ENCODE measurements around the gene RHOC.
A peak's percentile ranks its signal among the peaks of the same experiment; 100 is the strongest.

RHOC gene

DNA sequence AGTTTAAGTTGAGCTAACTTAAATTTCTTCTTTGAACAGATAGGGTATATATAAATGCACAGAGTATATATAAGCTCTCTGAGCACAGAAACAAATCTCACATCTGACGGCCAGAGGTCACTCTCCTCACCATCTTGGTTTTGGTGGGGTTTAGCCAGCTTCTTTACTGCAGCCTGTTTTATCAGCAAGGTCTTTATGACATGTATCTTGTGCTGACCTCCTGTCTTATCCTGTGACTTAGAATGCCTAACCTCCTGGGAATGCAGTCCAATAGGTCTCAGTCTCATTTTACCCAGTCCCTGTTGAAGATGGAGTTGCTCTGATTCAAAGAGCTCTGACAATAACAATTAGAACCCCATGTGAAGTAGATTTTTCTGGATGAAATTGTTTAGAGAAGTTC, 34.1 kb downstream of the RHOC start:
- peak overlapping the region; percentile 30 for H3K27ac ChIP-seq (ENCODE audit: low read depth, low read length, poor library complexity, severe bottlenecking)
- no peak for TF ChIP-seq EZH2 (IDR thresholded peaks at IDR 0.05; ENCODE audit: borderline replicate concordance, low read length)
- TF ChIP-seq, protein P1, sequence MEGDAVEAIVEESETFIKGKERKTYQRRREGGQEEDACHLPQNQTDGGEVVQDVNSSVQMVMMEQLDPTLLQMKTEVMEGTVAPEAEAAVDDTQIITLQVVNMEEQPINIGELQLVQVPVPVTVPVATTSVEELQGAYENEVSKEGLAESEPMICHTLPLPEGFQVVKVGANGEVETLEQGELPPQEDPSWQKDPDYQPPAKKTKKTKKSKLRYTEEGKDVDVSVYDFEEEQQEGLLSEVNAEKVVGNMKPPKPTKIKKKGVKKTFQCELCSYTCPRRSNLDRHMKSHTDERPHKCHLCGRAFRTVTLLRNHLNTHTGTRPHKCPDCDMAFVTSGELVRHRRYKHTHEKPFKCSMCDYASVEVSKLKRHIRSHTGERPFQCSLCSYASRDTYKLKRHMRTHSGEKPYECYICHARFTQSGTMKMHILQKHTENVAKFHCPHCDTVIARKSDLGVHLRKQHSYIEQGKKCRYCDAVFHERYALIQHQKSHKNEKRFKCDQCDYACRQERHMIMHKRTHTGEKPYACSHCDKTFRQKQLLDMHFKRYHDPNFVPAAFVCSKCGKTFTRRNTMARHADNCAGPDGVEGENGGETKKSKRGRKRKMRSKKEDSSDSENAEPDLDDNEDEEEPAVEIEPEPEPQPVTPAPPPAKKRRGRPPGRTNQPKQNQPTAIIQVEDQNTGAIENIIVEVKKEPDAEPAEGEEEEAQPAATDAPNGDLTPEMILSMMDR (IDR thresholded peaks at IDR 0.05; ENCODE audit: low read length): peak; percentile 33
- peaks cover 46% of the 10 kb centered on the region for H3K36me3 ChIP-seq (ENCODE audit: insufficient read depth, low read length)
- H3K9me3 ChIP-seq (ENCODE audit: low read length): no peaks in the 10 kb centered on the region
- no peaks in the 10 kb centered on the region for H3K9me2 ChIP-seq (ENCODE audit: low read depth, low read length)
- no peaks in the 10 kb centered on the region for H3K27me3 ChIP-seq (ENCODE audit: insufficient read depth, low read length)
- peaks cover 40% of the 10 kb centered on the region for H3K4me1 ChIP-seq (ENCODE audit: insufficient read depth, low read length, severe bottlenecking)
- no peak overlapping the region for H2AFZ ChIP-seq (ENCODE audit: low read length)
- H3K9ac ChIP-seq (ENCODE audit: low read length): no peak overlapping the region
- no peak overlapping the region for H3K4me3 ChIP-seq (ENCODE audit: low read depth, low read length, poor library complexity, severe bottlenecking)
- no peak overlapping the region for H3K4me2 ChIP-seq (ENCODE audit: low read length)
- H3F3A ChIP-seq (ENCODE audit: insufficient read depth, low read length): no peaks in the 10 kb centered on the region; the same call in 1 of the 2 replicates
- no peaks in the 10 kb centered on the region for H4K20me1 ChIP-seq (ENCODE audit: insufficient read depth, low read length)
- H3K79me2 ChIP-seq (ENCODE audit: insufficient read depth, low read length): no peaks in the 10 kb centered on the region

GRCh38 chr1:112672009-112672408, 34.9 kb downstream of the RHOC start:
- peaks cover 33% of the 10 kb centered on the region for H3K4me1 ChIP-seq (ENCODE audit: insufficient read depth, low read length, severe bottlenecking)
- no peaks in the 10 kb centered on the region for H3K27me3 ChIP-seq (ENCODE audit: insufficient read depth, low read length)
- no peak overlapping the region for H3K27ac ChIP-seq (ENCODE audit: low read depth, low read length, poor library complexity, severe bottlenecking)
- H3K4me2 ChIP-seq (ENCODE audit: low read length): no peak overlapping the region
- TF ChIP-seq, protein P1 (IDR thresholded peaks at IDR 0.05; ENCODE audit: low read length): no peak
- no peak for TF ChIP-seq EZH2 (IDR thresholded peaks at IDR 0.05; ENCODE audit: borderline replicate concordance, low read length)
- no peaks in the 10 kb centered on the region for H3K79me2 ChIP-seq (ENCODE audit: insufficient read depth, low read length)
- no peaks in the 10 kb centered on the region for H3K9me2 ChIP-seq (ENCODE audit: low read depth, low read length)
- H3K9me3 ChIP-seq (ENCODE audit: low read length): no peaks in the 10 kb centered on the region
- H3K36me3 ChIP-seq (ENCODE audit: insufficient read depth, low read length): peaks cover 54% of the 10 kb centered on the region
- H3F3A ChIP-seq (ENCODE audit: insufficient read depth, low read length): no peaks in the 10 kb centered on the region; the same call in 1 of the 2 replicates
- no peak overlapping the region for H3K4me3 ChIP-seq (ENCODE audit: low read depth, low read length, poor library complexity, severe bottlenecking)
- no peaks in the 10 kb centered on the region for H4K20me1 ChIP-seq (ENCODE audit: insufficient read depth, low read length)
- no peak overlapping the region for H2AFZ ChIP-seq (ENCODE audit: low read length)
- no peak overlapping the region for H3K9ac ChIP-seq (ENCODE audit: low read length)

DNA sequence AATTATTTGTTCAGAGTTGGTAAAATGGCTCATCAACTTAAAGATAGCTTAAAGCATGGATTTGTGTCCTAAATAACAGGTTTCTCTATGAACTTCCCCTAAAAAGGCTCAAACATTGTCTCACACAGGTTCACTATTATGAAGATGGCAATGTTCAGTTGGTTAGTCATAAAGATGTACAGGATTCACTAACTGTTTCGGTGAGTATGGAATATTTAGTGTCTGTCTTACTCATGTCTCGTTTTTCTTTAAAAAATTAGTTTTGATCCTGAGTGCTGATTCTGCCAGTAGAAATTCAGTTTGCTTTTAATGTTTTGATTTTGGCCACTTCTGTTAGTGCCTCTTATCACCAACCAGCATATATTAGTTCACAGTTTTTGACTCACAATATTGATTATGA, 40.0 kb downstream of the RHOC start:
- Histone ChIP-seq H3K9ac (ENCODE audit: low read length) (no peak overlapping the region), H3K79me2 (ENCODE audit: insufficient read depth, low read length) (no peaks in the 10 kb centered on the region), H3K9me3 (ENCODE audit: low read length) (no peaks in the 10 kb centered on the region), H3K9me2 (ENCODE audit: low read depth, low read length) (no peaks in the 10 kb centered on the region), H3K27ac (ENCODE audit: low read depth, low read length, poor library complexity, severe bottlenecking) (no peak overlapping the region), H3K4me1 (ENCODE audit: insufficient read depth, low read length, severe bottlenecking) (no peaks in the 10 kb centered on the region), H3K4me3 (ENCODE audit: low read depth, low read length, poor library complexity, severe bottlenecking) (no peak overlapping the region), H2AFZ (ENCODE audit: low read length) (no peak overlapping the region), H4K20me1 (ENCODE audit: insufficient read depth, low read length) (no peaks in the 10 kb centered on the region), H3F3A (ENCODE audit: insufficient read depth, low read length) (no peaks in the 10 kb centered on the region; the same call in 1 of the 2 replicates), H3K4me2 (ENCODE audit: low read length) (no peak overlapping the region), H3K27me3 (ENCODE audit: insufficient read depth, low read length) (no peaks in the 10 kb centered on the region), H3K36me3 (ENCODE audit: insufficient read depth, low read length) (peaks cover 98% of the 10 kb centered on the region)
- TF ChIP-seq, protein P1 (IDR thresholded peaks at IDR 0.05; ENCODE audit: low read length): no peak
- TF ChIP-seq EZH2 (IDR thresholded peaks at IDR 0.05; ENCODE audit: borderline replicate concordance, low read length): no peak
